ENCODE results near the gene CMTM6.

The CMTM6 gene

GRCh38 chr3:32455609-32456428, 46.8 kb downstream of the CMTM6 start:
- no peaks in the 10 kb centered on the region for H3K9me2 ChIP-seq (replicated peaks; ENCODE audit: insufficient read depth, low read length)
- H3F3A ChIP-seq (ENCODE audit: insufficient read depth, low read length) = no peaks in the 10 kb centered on the region
- no peaks in the 10 kb centered on the region for H3K4me1 ChIP-seq (ENCODE audit: low read length)
- no peak for DNase-seq
- no peak overlapping the region for H3K27ac ChIP-seq (ENCODE audit: low read length)
- no peaks in the 10 kb centered on the region for H3K9me3 ChIP-seq (replicated peaks; ENCODE audit: insufficient read depth, low read length)
- H3K4me2 ChIP-seq (ENCODE audit: low read depth, low read length) = no peak overlapping the region
- H3K36me3 ChIP-seq (replicated peaks; ENCODE audit: insufficient read depth, low read length) = no peaks in the 10 kb centered on the region
- no peaks in the 10 kb centered on the region for H3K27me3 ChIP-seq (replicated peaks; ENCODE audit: insufficient read depth, low read length)
- H3K79me2 ChIP-seq (ENCODE audit: low read length) = no peaks in the 10 kb centered on the region
- no peaks in the 10 kb centered on the region for H4K20me1 ChIP-seq (ENCODE audit: insufficient read depth, low read length)
- no peak overlapping the region for H3K9ac ChIP-seq (ENCODE audit: low read length)
- no peak overlapping the region for H3K4me3 ChIP-seq (ENCODE audit: low read length)
- no peak overlapping the region for H2AFZ ChIP-seq (ENCODE audit: low read length)
- no peak for TF ChIP-seq CTCF (IDR thresholded peaks at IDR 0.05; ENCODE audit: low read length)
- no peak for TF ChIP-seq EZH2 (optimal IDR thresholded peaks at IDR 0.05; ENCODE audit: low read depth, low read length)
- TF ChIP-seq EZH2phosphoT487 (IDR thresholded peaks at IDR 0.05; ENCODE audit: low read length) = no peak

DNA sequence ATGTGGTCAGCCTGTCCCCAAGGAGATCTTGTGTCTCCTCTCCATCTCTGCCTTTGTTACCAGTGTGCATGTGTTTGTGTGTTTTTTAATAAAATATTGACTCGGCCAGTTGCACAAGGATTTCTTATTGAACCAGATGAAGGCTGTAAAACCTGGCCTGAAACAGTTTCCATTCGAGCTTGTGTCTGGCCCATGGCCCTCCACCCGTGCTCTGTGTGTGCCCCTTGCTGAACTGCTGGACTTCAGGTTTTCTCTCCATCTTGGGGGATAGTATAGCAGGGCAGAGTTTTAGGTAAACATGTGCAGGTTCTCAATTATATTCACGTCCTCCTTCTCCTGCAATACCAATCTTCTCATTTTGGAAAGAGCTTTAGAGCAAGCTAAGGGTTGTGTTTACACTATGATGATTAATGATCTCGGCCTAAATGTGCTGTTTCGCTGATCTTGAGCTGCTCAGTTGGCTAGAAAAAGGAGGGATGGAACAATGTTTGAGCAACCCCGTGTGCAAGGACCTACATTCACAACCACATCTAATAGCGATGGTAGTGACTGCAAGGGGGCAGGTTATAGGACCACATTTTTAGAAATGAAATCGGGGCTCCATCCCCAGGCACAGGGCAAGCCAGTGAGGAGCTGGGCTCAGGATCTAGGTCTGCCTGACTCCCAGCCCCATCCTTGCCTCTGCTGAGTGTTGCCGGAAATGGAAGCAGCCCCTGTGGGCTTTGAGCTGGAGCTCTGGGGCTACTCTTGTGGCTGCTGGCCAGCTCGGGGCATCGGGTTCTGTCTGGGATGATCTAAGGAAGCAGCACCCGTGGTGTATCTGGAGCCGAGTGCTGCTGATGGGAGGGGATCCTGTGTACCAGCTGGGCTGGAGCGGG, 47.7 kb downstream of the CMTM6 start:
- Histone ChIP-seq H3K79me2 (ENCODE audit: low read length) (no peaks in the 10 kb centered on the region), H3K9me3 (replicated peaks; ENCODE audit: insufficient read depth, low read length) (no peaks in the 10 kb centered on the region), H3K4me3 (ENCODE audit: low read length) (no peak overlapping the region), H3K27me3 (replicated peaks; ENCODE audit: insufficient read depth, low read length) (no peaks in the 10 kb centered on the region), H4K20me1 (ENCODE audit: insufficient read depth, low read length) (no peaks in the 10 kb centered on the region), H3K9ac (ENCODE audit: low read length) (no peak overlapping the region), H3F3A (ENCODE audit: insufficient read depth, low read length) (no peaks in the 10 kb centered on the region), H3K4me2 (ENCODE audit: low read depth, low read length) (no peak overlapping the region), H2AFZ (ENCODE audit: low read length) (no peak overlapping the region), H3K36me3 (replicated peaks; ENCODE audit: insufficient read depth, low read length) (no peaks in the 10 kb centered on the region), H3K4me1 (ENCODE audit: low read length) (no peaks in the 10 kb centered on the region), H3K27ac (ENCODE audit: low read length) (no peak overlapping the region), H3K9me2 (replicated peaks; ENCODE audit: insufficient read depth, low read length) (no peaks in the 10 kb centered on the region)
- TF ChIP-seq EZH2phosphoT487 (IDR thresholded peaks at IDR 0.05; ENCODE audit: low read length) (no peak), EZH2 (optimal IDR thresholded peaks at IDR 0.05; ENCODE audit: low read depth, low read length) (no peak), CTCF (IDR thresholded peaks at IDR 0.05; ENCODE audit: low read length) (no peak)
- no peak for DNase-seq

DNA sequence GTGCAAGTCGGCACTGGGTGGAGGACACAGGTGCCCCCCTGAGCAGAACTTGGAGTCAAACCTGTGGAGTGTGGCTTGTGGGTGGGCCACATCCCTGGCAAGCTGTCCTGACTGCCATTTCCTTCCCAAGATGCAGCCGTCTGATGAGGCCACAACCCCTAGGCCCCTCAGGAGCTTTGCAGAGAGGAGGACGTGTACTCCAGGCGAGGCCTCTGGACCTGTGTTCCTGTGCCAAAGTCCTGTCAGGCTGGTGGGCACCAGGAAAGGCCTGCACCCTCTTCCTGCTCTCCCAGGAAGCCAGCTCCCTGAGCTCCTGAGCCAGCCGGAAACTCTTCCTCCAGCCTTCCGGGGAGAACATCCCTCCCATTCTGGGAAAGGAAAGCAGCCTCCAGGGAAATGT, 48.5 kb downstream of the CMTM6 start:
- Histone ChIP-seq H3K36me3 (replicated peaks; ENCODE audit: insufficient read depth, low read length) (no peaks in the 10 kb centered on the region), H3K27ac (ENCODE audit: low read length) (no peak overlapping the region), H3K4me3 (ENCODE audit: low read length) (no peak overlapping the region), H3K27me3 (replicated peaks; ENCODE audit: insufficient read depth, low read length) (no peaks in the 10 kb centered on the region), H3K9me3 (replicated peaks; ENCODE audit: insufficient read depth, low read length) (no peaks in the 10 kb centered on the region), H3F3A (ENCODE audit: insufficient read depth, low read length) (no peaks in the 10 kb centered on the region), H3K9ac (ENCODE audit: low read length) (no peak overlapping the region), H3K4me1 (ENCODE audit: low read length) (no peaks in the 10 kb centered on the region), H4K20me1 (ENCODE audit: insufficient read depth, low read length) (no peaks in the 10 kb centered on the region), H3K4me2 (ENCODE audit: low read depth, low read length) (no peak overlapping the region), H3K79me2 (ENCODE audit: low read length) (no peaks in the 10 kb centered on the region), H2AFZ (ENCODE audit: low read length) (no peak overlapping the region), H3K9me2 (replicated peaks; ENCODE audit: insufficient read depth, low read length) (no peaks in the 10 kb centered on the region)
- no peak for DNase-seq
- TF ChIP-seq EZH2 (optimal IDR thresholded peaks at IDR 0.05; ENCODE audit: low read depth, low read length) (no peak), EZH2phosphoT487 (IDR thresholded peaks at IDR 0.05; ENCODE audit: low read length) (no peak), CTCF (IDR thresholded peaks at IDR 0.05; ENCODE audit: low read length) (no peak)
